HG02870 (cell line): ENCODE data around the gene MYF5.
A peak's percentile ranks its signal among the peaks of the same experiment; 100 is the strongest.
"Not testable (repeated sequence)": the region's sequence is repeated elsewhere in the genome, so short reads cannot be mapped to it uniquely, and the experiment has no call there.

Experiments used
- ATAC-seq: cut with Tn5 transposase; IDR thresholded peaks from one replicate; pipeline ENCODE4 v1.9.1; 2021; ENCODE audit warnings: mild to moderate bottlenecking, moderate library complexity; ENCODE audit not compliant: unreplicated experiment

The MYF5 gene

DNA sequence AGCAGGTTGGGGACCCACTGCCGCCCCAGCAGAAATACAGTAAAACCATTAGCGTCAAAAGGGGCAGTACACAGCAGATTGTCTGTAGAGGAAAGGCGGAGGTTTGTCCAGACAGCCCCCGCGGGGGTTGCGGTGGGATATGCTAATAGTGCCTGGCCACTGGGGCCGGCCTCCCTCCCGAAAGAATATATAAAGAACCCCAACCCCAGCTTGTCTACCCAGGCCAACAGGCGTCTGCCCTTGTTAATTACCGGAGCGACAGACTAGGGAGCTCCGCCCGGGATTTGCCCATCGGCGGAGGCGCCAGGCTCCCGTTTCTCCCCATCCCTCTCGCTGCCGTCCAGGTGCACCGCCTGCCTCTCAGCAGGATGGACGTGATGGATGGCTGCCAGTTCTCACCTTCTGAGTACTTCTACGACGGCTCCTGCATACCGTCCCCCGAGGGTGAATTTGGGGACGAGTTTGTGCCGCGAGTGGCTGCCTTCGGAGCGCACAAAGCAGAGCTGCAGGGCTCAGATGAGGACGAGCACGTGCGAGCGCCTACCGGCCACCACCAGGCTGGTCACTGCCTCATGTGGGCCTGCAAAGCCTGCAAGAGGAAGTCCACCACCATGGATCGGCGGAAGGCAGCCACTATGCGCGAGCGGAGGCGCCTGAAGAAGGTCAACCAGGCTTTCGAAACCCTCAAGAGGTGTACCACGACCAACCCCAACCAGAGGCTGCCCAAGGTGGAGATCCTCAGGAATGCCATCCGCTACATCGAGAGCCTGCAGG, at the start of gene MYF5:
TSS of gene MYF5 (plus strand) at position 217 of the 774 bp plus-strand sequence. CDS start at position 369, 152 bp downstream.
- no peak for ATAC-seq

DNA sequence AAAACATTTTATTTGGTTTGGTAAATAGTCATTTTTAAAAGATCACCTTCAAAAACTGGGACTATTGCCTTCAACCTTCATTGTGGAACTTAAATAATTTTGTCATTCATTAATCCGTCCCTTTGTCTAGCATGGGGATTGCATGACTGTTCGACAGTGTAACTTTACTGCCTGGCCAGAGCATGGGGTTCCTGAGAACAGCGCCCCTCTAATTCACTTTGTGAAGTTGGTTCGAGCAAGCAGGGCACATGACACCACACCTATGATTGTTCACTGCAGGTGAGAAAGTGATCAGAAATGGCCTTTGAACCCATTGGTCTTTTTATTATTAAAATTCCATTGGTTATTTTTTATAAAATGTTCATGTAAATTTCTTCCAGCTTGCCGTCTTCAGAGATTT, 46.5 kb upstream of the MYF5 start:
- ATAC-seq: no peak

DNA sequence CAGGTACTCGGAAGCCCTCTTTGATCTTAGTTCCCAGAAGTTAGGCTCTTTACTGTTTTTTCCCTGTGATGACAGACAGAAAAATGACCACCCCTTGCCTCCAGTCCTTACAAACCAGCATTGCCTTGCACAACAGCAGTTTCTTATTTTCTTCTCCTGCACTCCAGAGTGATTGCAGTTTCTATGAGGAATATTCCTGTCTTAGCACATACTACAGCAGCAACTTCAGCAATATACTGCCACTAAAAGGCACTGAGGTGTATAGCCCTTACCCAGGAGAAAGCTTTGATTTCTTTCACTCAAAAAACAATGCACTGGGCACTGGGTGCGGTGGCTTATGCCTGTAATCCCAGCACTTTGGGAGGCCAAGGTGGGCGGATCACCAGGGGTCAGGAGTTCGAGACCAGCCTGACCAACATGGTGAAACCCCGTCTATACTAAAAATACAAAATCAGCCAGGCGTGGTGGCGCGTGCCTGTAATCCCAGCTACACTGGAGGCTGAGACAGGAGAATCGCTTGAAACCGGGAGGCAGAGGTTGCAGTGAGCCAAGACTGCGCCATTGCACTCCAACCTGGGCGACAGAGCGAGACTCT, 40.6 kb upstream of the MYF5 start:
- ATAC-seq: not testable (repeated sequence)

DNA sequence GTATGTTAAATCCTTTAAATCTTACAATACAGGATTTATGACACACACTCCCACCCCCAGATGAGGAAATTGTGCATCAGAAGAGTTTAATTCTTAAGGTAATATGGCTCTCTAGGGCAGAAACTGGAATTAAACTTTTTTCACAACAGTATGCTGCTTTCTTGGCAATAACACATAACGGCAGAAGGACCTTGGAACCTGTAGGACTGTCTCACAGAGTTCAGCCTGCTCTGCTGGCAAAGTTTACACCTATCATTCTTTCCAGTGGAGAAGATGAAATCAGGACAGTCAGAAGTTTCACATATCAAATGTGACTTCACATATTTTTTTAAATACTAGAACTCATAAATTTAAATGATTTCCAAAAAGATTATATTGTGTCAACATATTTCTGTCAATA, 39.9 kb upstream of the MYF5 start:
- no peak for ATAC-seq

DNA sequence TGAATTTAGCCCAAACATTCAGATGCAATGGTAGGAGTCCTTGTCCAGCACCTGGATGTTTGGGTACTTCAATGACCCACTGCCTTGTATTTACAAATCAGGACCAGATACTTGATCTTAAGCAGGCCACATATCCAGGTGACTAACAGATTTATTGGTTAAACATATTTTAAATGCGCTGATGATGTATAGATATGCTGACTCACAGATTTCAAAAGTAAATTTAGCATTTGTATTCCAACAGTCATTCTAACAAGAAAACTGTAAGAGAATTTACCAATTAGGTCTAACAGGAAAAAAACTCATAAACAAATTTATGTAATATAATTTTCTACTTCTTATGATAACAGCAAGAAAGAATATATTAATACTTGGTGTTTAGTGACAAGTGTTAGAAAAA, 38.7 kb upstream of the MYF5 start:
- no peak for ATAC-seq

DNA sequence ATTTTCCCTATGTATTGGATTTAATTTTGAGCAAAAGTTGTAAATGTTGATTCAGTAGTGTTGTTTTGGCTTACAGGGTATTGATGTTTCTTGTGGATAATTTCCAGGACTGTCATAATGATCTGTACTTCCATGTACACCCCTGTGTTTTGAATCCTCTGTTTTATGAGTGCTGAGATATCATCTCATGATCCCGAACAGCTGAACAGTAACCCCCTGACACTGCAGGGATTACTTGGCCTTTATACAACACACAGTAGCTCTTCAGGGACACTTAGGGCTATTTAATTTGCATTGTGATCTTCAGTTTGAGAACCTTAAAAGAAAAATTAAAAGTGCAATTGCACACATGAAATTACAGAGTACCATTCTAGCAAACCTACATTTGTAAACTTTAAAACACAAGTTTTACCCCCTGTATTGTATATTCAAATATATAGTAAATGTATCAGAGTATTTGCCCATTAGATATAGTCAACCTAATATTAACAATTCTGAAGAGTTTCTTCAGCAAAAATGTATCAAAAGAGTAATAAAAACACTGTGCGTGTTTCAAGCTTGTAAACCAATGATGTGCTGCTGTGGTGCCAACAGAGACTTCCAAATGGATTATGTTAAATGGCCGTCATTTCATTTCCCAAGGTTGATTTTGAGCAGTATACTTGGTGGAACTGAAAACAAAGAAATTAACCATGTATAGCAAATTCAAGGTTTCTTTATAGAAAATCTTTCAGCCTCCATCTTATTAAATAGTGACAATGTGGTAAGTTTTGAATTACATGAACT, 37.2 kb upstream of the MYF5 start:
- ATAC-seq: no peak

DNA sequence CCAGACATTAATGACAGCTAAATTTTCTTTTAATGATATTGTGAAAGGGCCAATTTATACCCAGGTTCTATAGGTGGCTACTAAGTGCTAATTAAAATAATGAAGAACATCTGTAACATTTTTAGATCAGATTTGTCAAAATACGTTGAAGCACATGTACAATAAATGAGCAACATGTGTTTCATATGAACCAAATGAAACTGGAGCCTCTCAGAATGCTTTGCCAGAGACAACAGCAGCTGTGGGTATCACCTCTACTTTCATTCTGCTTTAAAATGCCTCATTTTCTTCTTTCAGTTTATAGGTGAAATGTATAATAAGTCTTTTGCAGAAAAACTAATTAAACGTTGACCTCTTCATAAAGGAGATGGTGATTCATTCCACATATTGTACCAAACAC, 35.4 kb upstream of the MYF5 start:
- peak; percentile 92 for ATAC-seq

DNA sequence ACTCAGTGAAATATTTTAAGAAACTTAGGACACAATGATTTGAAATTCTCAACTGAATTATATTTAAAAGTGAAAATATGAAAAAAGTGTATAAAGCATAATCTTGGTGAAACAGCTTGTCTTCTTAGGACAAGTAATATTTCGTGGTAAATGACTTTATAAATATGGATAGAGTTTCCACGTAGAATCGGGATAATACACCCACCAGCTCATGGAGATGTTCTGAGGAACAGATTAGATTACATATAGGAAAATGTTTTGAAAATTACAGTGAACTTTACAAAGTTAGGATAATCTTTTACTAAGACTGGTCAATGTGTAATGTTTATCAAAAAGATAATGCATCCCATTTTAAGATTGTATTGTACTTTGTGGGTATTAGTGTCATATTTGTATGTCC, 34.9 kb upstream of the MYF5 start:
- no peak for ATAC-seq

DNA sequence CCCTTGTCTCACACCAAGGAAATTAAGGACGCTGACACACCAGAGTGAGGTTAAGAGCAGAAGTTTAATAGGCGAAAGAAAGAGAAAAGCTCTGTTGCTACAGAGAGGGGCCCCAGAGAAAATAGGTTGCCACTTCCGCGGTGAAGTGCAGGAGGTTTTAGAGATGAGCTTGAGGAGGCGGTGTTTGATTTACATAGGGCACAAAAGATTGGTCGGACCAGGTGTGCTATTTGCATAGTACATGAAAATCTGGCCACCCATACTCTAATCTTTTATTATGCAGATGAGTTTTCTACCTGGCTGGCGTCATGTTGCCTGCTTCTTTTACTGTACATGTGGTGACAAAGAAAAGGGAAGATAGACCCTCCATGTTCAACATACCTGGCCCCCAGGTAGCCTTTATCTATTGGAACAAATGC, 32.6 kb upstream of the MYF5 start:
- no peak for ATAC-seq

DNA sequence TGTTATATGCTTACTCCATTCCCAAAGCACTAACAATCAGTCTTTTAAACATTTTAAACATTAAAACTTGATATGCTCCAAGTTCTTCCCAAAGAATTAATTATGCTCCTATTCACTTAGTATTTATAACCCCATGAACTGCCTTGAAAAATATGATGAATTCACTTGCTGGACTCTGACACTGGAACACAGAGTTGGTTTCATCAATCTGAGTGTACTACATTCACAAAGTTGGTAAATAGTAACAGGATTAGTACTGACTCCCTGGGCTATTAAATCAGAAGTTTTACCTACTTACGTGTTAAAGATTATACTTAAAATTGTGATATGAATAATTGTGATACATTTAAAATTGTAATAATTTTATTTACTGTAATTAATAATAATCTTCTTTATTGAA, 26.6 kb upstream of the MYF5 start:
- ATAC-seq: no peak

DNA sequence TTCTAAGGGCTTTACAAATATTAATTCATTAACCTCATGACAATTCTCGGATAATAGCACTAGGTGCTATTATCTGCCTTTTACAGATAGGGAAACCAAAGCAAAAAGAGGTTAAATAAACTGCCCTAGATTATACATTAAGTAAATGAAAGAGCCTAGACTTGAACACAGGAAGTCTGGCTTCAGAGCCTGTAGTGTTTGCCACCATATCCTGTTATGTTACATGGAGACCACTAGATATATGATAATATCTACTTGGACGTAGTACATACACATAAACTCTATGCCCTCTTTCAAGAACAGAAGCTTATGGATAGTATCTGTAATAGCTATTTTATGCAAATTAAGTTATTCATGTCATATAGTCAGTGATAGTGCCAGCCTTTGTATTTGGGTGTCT, 26.2 kb upstream of the MYF5 start:
- ATAC-seq: no peak

DNA sequence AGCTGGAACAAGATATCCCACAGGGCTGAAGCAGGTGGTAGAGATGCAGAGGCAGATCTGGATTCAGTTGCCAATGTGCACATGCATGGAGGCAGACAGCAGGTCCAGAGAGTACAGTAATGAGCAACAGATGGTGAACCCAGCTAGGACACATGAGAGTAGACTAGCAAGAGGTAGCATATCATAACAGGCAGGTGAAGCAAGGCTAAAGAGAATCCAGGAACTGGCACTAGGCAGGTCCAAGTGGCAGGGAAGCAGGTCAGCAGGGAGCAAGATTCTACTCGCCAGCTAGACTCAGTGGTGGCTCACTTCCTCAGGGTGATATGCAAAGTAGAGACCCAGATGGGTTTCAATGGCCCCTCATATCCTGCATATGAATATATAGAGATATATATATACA, 24.6 kb upstream of the MYF5 start:
- peak; percentile 74 for ATAC-seq

DNA sequence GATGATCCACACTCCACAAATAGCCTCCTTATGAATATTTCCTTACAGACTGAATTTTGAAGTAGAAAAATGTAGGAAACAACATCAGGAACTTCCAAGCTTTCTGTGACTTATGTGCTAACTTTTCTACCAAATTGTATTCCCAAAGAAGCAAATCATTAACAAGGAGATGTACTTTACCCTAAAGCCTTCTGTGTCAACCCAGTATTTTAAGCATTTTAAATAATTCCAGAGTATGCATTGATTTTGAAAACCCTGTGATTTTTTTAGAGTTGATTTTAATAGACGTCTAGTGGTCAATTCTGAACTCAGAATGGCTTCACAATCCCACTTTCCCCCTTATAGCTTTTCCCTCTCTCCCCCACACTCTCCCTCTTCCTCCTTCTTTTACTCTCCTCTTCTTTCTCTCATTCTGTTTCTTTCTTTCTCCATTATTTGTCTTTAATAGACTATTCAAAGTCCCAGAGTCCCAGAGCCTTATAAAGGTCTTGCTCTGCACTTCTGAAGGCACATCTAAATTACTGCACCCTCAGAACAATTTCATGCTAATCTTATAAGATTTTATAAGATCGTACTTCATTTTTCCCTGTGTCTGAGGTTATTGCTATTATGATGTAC, 19.3 kb upstream of the MYF5 start:
- ATAC-seq: no peak

DNA sequence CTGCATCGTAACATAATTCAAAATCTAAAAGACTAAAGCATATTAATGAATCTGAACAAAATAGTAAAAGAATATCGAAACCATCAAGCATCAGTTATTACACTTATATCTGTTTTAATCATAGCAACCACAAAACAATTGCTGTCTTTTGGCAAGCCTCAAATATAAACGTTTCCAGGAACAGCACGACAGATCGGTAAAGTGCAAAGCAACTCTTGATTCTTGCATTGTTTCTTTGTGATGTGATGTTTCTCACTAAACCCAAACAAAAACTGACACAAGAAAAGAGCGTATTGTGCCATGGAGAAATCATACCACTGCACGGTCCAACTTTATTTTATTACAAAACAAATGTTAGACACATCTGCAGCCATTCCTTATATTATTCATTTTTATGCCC, 18.5 kb upstream of the MYF5 start:
- ATAC-seq: no peak

DNA sequence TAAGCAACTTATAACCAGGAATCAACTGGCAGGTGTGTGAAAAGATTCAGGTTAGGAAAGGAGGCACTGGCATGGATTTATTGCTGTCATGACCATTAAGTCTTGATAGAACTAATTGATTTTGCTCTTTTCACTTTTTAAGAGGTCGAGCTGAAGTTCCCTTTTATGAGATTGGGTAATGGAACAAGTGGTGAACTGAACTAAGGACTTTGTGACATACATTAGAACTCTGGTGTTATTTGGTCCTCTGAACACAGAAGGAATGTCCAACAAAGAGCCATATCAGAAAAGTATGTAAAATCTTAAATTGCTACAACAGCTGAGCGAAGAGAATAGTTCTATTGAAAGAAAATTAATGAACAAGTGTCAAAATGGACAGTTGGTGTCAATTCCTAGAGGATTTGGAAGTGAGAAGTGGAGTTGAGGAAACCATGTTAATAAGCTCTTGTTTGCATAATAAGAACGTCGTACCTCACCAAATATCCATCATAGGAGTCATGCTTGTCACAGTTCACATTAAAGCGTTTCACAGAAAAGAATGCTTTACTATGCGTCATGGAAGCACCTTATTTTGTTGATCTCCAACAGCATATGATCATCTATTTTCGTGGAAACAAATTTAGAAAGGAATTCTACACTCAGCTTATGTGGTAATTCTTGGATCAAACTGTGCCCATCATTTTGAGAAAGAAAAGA, 17.7 kb upstream of the MYF5 start:
- ATAC-seq: no peak

DNA sequence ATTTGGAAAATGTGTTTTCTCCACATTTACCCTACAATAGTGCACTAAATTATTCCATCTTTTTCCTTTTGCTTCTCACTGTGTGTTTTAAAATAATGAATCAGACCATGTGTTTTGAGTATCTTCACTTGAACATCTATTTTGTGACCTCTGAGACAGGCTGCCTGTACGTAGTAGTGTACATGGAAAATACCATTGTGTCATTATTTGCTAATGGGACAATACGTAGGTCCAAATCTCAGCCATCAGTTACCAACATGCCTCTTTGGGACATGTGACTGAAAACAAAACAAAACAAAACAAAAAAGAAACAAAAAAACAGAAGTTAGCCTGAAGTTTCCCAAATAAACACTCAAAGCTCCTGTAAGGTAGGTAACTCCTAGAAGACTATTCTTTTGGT, 16.4 kb upstream of the MYF5 start:
- ATAC-seq: no peak

DNA sequence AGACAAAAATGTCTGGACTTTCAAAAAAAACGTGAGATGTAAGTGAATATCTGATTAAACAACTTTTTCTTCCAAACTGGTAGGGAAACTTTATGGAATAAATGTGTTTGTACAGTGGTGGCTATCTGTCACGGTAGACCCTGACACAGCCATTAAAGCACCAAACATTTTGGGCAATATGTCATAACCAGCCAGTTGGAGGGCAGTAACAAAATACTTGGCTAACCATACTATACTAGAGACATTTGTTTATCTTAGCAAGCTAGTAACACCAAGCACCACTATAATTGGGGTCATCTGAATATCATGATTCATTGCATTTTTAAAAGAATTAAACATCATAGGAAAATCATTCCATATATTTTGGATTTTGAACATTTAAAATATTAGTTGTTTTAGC, 15.3 kb upstream of the MYF5 start:
- no peak for ATAC-seq

DNA sequence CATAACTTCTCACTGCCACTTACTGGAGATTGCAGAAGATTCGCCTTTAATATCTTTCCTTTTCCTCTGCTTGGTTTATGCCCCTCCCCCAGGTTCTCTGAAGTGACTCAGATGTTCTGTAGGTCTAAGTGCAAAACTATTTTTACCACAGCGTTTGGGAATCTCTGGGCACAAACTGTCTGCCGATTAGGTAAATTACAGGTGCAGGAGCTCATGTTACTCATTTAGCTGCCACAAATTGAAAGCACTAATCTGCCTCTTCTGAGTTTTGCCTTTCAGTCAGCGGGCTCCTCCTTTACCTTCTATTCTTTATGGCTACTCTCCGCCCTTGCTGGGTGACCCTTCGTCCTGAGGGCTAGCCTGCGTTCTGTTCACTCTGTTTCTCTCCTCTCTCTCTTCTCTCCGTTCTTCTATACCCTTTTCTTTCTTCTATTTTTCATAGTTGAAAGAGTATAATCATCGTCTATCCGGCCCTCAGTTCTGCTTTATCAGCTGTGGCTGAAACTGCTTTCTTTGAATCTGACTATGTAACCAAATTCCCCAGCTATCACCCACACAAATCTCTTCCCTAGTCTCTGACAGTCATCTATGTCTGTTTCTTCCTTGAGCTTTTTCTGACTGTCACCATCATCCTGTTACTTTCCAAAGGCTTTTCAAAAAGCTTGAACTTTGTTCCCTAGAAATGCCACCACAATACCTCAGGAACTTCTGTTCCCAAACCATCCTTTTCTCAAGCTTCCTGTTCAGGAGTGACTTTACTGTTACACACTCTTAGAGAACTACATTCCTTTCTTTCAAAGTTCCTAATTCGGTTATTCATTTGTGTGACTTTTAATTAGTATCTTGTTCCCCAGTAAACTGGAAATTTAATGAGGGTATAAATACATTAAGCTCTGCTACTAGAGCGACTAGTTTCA, 13.6 kb upstream of the MYF5 start:
- peak; percentile 94 for ATAC-seq

DNA sequence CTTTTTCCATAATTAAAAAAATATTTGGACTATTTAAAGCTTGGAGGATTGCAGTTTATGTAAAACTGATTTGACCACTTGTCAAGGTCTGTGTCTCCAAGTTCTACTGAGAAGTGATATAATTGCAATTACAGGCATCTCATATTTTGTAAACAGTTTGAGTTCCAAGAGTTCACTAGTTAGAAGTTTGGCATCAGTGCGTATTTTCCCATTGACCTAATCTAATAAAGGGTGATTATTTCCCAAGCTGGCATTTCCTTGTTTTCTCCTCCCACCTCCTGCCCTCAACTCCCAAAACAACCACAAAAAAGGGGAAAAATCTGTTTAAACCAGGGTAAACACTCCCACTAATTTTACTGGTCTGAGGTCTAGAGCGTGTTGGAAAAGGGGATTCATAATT, 12.3 kb upstream of the MYF5 start:
- no peak for ATAC-seq
